Measurements from ENCODE around the gene SLC22A31. TPM values are rescaled to one million over a fixed set of nuclear protein-coding genes. Genes with fewer than 3 reads are reported as not detected.

SLC22A31 gene
- total RNA-seq, 1 experiment from 2014 or later = 4.5 TPM

DNA sequence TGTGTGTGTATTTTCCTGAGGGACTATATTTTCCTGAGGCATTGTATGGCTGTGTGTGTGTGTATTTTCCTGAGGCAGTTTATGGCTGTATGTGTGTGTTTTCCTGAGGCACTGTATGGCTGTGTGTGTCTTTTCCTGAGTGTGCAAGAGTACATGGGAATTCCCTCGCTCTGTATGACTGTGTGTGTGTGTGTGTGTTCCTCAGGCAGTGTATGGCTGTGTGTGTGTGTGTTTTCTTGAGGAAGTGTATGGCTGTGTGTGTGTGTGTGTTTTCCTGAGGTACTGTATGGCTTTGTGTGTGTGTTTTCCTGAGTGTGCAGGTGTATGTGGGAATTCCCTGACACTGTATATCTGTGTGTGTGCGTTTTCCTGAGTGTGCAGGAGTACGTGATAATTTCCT is 21.3 kb upstream of the SLC22A31 start:
- no peaks in the 10 kb centered on the region for H3K4me1 ChIP-seq (ENCODE audit: control insufficient read depth, insufficient read depth, low read length)
- peaks cover 16% of the 10 kb centered on the region for H3K36me3 ChIP-seq (ENCODE audit: control insufficient read depth, insufficient read depth, low read length)
- H3K4me3 ChIP-seq (ENCODE audit: low read depth in 2 of 2, low read length in 2 of 2) = no peak overlapping the region
- peaks cover 11% of the 10 kb centered on the region; the same call in 1 of the 2 replicates for H3K9me3 ChIP-seq (ENCODE audit: control insufficient read depth, insufficient read depth, low read depth, low read length)
- POLR2A ChIA-PET = no interaction called here
- CTCF ChIA-PET = no interaction called here
- no peak overlapping the region for H3K27ac ChIP-seq (ENCODE audit: low read length)
- in situ Hi-C loops (cut with HindIII; ENCODE audit: low pct_unique_long_range_greater_than_20kb, low sequenced_read_pairs) (no loop called here), intact Hi-C loops (cut with micrococcal nuclease; ENCODE audit: unreplicated experiment) (no loop called here)
- ATAC-seq = no peak
- no peak for DNase-seq (ENCODE audit: low read depth, low spot score)
- no peak for TF ChIP-seq POLR2AphosphoS5 (IDR thresholded peaks at IDR 0.05; ENCODE audit: low read depth, low read length)
- TF ChIP-seq, protein P1, sequence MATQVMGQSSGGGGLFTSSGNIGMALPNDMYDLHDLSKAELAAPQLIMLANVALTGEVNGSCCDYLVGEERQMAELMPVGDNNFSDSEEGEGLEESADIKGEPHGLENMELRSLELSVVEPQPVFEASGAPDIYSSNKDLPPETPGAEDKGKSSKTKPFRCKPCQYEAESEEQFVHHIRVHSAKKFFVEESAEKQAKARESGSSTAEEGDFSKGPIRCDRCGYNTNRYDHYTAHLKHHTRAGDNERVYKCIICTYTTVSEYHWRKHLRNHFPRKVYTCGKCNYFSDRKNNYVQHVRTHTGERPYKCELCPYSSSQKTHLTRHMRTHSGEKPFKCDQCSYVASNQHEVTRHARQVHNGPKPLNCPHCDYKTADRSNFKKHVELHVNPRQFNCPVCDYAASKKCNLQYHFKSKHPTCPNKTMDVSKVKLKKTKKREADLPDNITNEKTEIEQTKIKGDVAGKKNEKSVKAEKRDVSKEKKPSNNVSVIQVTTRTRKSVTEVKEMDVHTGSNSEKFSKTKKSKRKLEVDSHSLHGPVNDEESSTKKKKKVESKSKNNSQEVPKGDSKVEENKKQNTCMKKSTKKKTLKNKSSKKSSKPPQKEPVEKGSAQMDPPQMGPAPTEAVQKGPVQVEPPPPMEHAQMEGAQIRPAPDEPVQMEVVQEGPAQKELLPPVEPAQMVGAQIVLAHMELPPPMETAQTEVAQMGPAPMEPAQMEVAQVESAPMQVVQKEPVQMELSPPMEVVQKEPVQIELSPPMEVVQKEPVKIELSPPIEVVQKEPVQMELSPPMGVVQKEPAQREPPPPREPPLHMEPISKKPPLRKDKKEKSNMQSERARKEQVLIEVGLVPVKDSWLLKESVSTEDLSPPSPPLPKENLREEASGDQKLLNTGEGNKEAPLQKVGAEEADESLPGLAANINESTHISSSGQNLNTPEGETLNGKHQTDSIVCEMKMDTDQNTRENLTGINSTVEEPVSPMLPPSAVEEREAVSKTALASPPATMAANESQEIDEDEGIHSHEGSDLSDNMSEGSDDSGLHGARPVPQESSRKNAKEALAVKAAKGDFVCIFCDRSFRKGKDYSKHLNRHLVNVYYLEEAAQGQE (IDR thresholded peaks at IDR 0.05; ENCODE audit: insufficient read depth in 1 of 2, low read depth in 2 of 2, low read length in 1 of 2) = no peak
- TF ChIP-seq TCF7L2 (IDR thresholded peaks at IDR 0.05; ENCODE audit: low read depth, low read length) = no peak
- TF ChIP-seq SIN3A (IDR thresholded peaks at IDR 0.05; ENCODE audit: borderline replicate concordance, insufficient read depth, low read depth, low read length) = no peak
- TF ChIP-seq, protein P2, sequence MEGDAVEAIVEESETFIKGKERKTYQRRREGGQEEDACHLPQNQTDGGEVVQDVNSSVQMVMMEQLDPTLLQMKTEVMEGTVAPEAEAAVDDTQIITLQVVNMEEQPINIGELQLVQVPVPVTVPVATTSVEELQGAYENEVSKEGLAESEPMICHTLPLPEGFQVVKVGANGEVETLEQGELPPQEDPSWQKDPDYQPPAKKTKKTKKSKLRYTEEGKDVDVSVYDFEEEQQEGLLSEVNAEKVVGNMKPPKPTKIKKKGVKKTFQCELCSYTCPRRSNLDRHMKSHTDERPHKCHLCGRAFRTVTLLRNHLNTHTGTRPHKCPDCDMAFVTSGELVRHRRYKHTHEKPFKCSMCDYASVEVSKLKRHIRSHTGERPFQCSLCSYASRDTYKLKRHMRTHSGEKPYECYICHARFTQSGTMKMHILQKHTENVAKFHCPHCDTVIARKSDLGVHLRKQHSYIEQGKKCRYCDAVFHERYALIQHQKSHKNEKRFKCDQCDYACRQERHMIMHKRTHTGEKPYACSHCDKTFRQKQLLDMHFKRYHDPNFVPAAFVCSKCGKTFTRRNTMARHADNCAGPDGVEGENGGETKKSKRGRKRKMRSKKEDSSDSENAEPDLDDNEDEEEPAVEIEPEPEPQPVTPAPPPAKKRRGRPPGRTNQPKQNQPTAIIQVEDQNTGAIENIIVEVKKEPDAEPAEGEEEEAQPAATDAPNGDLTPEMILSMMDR (IDR thresholded peaks at IDR 0.05) = no peak
- H3K27me3 ChIP-seq (ENCODE audit: control insufficient read depth, insufficient read depth, low read length) = no peaks in the 10 kb centered on the region
- no TSS peak for BruUV-seq (replicated peaks)

- H3K9me3 ChIP-seq (ENCODE audit: control insufficient read depth, insufficient read depth, low read depth, low read length) = no peaks in the 10 kb centered on the region
- H3K4me1 ChIP-seq (ENCODE audit: control insufficient read depth, insufficient read depth, low read length) = no peaks in the 10 kb centered on the region
- ChIA-PET CTCF (no interaction called here), POLR2A (no interaction called here)
- peaks cover 12% of the 10 kb centered on the region; the same call in 1 of the 2 replicates for H3K36me3 ChIP-seq (ENCODE audit: control insufficient read depth, insufficient read depth, low read length)
- no peak overlapping the region for H3K27ac ChIP-seq (ENCODE audit: low read length)
- H3K4me3 ChIP-seq (ENCODE audit: low read depth in 2 of 2, low read length in 2 of 2) = no peak overlapping the region
- ATAC-seq (no peak), DNase-seq (ENCODE audit: low read depth, low spot score) (no peak)
- no peaks in the 10 kb centered on the region for H3K27me3 ChIP-seq (ENCODE audit: control insufficient read depth, insufficient read depth, low read length)
- TF ChIP-seq SIN3A (IDR thresholded peaks at IDR 0.05; ENCODE audit: borderline replicate concordance, insufficient read depth, low read depth, low read length) (no peak), POLR2AphosphoS5 (IDR thresholded peaks at IDR 0.05; ENCODE audit: low read depth, low read length) (no peak), TCF7L2 (IDR thresholded peaks at IDR 0.05; ENCODE audit: low read depth, low read length) (no peak)
- TF ChIP-seq, protein P1 (IDR thresholded peaks at IDR 0.05; ENCODE audit: insufficient read depth in 1 of 2, low read depth in 2 of 2, low read length in 1 of 2) = no peak
- TF ChIP-seq, protein P2 (IDR thresholded peaks at IDR 0.05) = no peak
- BruUV-seq (replicated peaks) = no TSS peak
- in situ Hi-C loops (cut with HindIII; ENCODE audit: low pct_unique_long_range_greater_than_20kb, low sequenced_read_pairs) = no loop called here
- intact Hi-C loops (cut with micrococcal nuclease; ENCODE audit: unreplicated experiment) = no loop called here
Measured at GRCh38 chr16:89219365-89219764, 19.0 kb upstream of the SLC22A31 start.
